ENCODE data around the gene MRPL18.

DNA sequence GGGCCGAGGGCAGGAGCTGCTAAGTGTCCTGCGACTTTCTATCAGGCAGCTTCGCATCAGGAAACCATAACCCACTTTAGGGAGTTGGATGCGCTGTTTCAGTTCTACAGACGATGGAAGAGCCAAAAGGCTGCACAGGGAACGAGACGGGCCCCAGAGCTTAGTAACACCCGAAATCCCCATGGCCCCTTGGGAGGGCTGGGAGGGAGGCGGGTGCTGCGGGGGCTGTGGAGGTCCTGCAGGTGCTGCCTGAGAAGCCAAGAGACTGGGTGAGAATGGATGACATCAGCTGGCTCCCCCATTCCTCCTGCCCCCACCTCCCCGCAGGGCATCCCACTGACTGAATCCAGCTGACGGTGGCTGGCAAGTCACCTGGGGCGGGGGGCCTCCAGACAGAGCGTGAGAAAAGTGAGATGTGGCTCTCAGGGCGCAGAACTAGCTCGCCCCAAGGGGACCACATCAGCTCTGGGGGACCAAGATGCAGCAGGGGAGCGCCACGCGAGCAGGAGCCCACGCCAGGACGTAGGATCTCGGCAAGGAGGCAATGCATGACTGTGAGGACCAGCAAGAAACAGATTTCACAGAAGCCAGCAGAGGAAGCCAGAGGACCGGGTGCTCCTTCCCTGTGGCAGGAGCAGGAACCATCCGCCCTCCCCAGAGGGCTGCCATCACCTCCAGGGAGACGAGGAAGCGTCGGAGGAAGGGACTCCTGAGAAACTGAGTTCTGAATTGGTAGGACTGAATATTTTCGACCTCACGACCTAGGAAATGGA lies 46.6 kb downstream of the MRPL18 start:
- TF ChIP-seq, protein P1, sequence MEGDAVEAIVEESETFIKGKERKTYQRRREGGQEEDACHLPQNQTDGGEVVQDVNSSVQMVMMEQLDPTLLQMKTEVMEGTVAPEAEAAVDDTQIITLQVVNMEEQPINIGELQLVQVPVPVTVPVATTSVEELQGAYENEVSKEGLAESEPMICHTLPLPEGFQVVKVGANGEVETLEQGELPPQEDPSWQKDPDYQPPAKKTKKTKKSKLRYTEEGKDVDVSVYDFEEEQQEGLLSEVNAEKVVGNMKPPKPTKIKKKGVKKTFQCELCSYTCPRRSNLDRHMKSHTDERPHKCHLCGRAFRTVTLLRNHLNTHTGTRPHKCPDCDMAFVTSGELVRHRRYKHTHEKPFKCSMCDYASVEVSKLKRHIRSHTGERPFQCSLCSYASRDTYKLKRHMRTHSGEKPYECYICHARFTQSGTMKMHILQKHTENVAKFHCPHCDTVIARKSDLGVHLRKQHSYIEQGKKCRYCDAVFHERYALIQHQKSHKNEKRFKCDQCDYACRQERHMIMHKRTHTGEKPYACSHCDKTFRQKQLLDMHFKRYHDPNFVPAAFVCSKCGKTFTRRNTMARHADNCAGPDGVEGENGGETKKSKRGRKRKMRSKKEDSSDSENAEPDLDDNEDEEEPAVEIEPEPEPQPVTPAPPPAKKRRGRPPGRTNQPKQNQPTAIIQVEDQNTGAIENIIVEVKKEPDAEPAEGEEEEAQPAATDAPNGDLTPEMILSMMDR (IDR thresholded peaks at IDR 0.05; ENCODE audit: low read length): no peak
- no peak for TF ChIP-seq EZH2 (optimal IDR thresholded peaks at IDR 0.05; ENCODE audit: low read depth, low read length)

Measured in MM.1S (cell line).